Stomach smooth muscle (tissue), 2 donors: ENCODE data around the gene CNTNAP5.

ENCODE experiments used
- H3K27ac ChIP-seq: one replicate; pipeline ENCODE4 v1.7.0; 2013; ENCODE audit warnings: mild to moderate bottlenecking, low read length, inconsistent platforms
- H3K27me3 ChIP-seq, 2 donors: one replicate each; pipeline ENCODE4 v1.7.0; 2013; ENCODE audit warnings: low read length in 2 of 2; ENCODE audit not compliant: insufficient read depth in 2 of 2, control insufficient read depth in 1 of 2
- H3K36me3 ChIP-seq, 2 donors: one replicate each; pipeline ENCODE4 v1.7.0; 2013; ENCODE audit warnings: low read length in 2 of 2; ENCODE audit not compliant: control insufficient read depth in 2 of 2, insufficient read depth in 2 of 2
- H3K4me1 ChIP-seq: one replicate; pipeline ENCODE4 v1.7.0; 2013; ENCODE audit warnings: low read length; ENCODE audit not compliant: control insufficient read depth, insufficient read depth
- H3K4me3 ChIP-seq, 2 donors: one replicate each; pipeline ENCODE4 v1.7.0; 2013; ENCODE audit warnings: low read length in 2 of 2
- H3K9ac ChIP-seq, 2 donors: one replicate each; pipeline ENCODE4 v1.7.0; 2013; ENCODE audit warnings: low read length in 2 of 2, mild to moderate bottlenecking in 1 of 2
- H3K9me3 ChIP-seq, 2 donors: one replicate each; pipeline ENCODE4 v1.7.0; 2013; ENCODE audit warnings: low read length in 2 of 2; ENCODE audit not compliant: control insufficient read depth in 2 of 2
- donor health status: healthy.
- donor health status: Pancreatic carcinoma.

The CNTNAP5 gene

DNA sequence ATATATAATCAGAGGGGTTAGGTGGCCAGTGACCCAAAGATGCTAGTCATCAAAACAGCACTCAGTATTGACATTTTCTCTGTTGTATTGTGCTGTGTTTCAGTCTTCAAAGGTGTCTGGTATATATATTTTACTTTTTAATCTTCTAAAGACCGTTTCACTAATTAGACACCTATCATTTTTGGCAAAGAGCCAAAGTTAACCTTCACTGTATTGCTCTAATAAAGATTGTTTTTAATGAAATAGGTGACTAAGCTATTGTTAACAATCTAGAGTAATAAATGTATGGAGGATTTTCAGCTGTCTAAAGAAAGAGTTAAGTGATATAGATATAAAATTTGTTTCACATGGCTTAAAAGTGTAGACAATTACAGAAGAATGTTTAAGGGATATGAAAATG lies 264.0 kb downstream of the CNTNAP5 start:
- Histone ChIP-seq H3K4me1 (no peaks in the 10 kb centered on the region), H3K27me3 (no peaks in the 10 kb centered on the region)

DNA sequence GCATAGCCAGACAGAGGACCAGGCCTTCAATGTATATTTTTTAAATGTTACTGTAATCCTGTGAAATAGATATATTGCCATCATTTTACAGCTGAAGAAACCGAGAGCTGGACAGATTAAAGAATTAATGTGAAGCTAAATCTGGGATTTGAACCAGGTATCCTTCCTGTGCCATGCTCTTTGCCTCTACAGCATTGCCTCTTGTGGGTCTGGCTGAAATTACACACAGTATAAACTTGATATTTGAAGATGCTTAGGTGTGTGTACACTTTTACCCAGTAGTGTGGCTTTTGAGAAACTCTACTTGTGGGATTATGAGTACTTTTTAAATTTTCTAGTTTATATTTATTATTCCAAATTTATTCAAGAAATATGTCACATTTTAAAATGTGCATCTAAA lies 264.5 kb downstream of the CNTNAP5 start:
- Histone ChIP-seq H3K4me3 (no peak overlapping the region), H3K4me1 (no peaks in the 10 kb centered on the region), H3K27me3 (no peaks in the 10 kb centered on the region), H3K27ac (no peak overlapping the region), H3K36me3 (no peaks in the 10 kb centered on the region), H3K9ac (no peak overlapping the region), H3K9me3 (no peaks in the 10 kb centered on the region)

More for the DNA sequence above, 264.0 kb downstream of the CNTNAP5 start:
- no peak overlapping the region for H3K4me3 ChIP-seq
- H3K9ac ChIP-seq: no peak overlapping the region
- no peaks in the 10 kb centered on the region for H3K9me3 ChIP-seq
- H3K36me3 ChIP-seq: no peaks in the 10 kb centered on the region
- no peak overlapping the region for H3K27ac ChIP-seq

DNA sequence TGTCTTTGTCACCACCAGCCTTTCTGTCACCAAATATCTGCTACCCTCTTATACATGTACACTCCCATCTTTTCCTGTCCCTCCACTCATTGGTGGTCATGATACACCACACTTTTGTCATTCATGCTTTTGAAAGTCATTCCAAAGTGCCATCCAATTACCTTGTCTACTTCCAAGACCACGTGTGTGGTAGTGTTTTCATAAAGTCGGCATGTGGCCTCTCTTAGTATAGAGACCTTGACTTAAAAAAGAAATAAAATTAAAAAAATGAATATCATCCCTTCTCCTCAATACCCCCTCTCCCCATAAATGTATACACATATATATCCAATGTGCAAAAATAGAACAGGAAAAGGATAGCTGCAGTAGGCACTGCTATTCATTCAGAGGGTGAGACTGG lies 271.4 kb downstream of the CNTNAP5 start:
- no peak overlapping the region for H3K9ac ChIP-seq
- no peaks in the 10 kb centered on the region for H3K36me3 ChIP-seq
- H3K27ac ChIP-seq: no peak overlapping the region
- no peaks in the 10 kb centered on the region for H3K4me1 ChIP-seq
- H3K4me3 ChIP-seq: no peak overlapping the region
- H3K27me3 ChIP-seq: no peaks in the 10 kb centered on the region
- H3K9me3 ChIP-seq: no peaks in the 10 kb centered on the region

GRCh38 chr2:124301915-124302314 lies 276.8 kb downstream of the CNTNAP5 start:
- Histone ChIP-seq H3K36me3 (no peaks in the 10 kb centered on the region), H3K27me3 (no peaks in the 10 kb centered on the region), H3K4me1 (no peaks in the 10 kb centered on the region), H3K9ac (no peak overlapping the region), H3K9me3 (no peaks in the 10 kb centered on the region), H3K4me3 (no peak overlapping the region), H3K27ac (no peak overlapping the region)

GRCh38 chr2:124308319-124309062 lies 283.4 kb downstream of the CNTNAP5 start:
- Histone ChIP-seq H3K9me3 (no peaks in the 10 kb centered on the region), H3K27ac (no peak overlapping the region), H3K4me3 (no peak overlapping the region), H3K36me3 (no peaks in the 10 kb centered on the region), H3K27me3 (no peaks in the 10 kb centered on the region), H3K9ac (no peak overlapping the region), H3K4me1 (no peaks in the 10 kb centered on the region)

- Histone ChIP-seq H3K27ac (no peak overlapping the region), H3K27me3 (no peaks in the 10 kb centered on the region), H3K4me3 (no peak overlapping the region), H3K9me3 (no peaks in the 10 kb centered on the region), H3K9ac (no peak overlapping the region), H3K36me3 (no peaks in the 10 kb centered on the region), H3K4me1 (no peaks in the 10 kb centered on the region)
Observed at GRCh38 chr2:124309563-124310138, 284.6 kb downstream of the CNTNAP5 start.

GRCh38 chr2:124310671-124311070 lies 285.6 kb downstream of the CNTNAP5 start:
- Histone ChIP-seq H3K4me1 (peaks cover 4% of the 10 kb centered on the region), H3K27me3 (no peaks in the 10 kb centered on the region), H3K4me3 (no peak overlapping the region), H3K9me3 (no peaks in the 10 kb centered on the region), H3K27ac (no peak overlapping the region), H3K36me3 (no peaks in the 10 kb centered on the region), H3K9ac (no peak overlapping the region)

GRCh38 chr2:124314084-124314483 lies 289.0 kb downstream of the CNTNAP5 start:
- Histone ChIP-seq H3K27ac (no peak overlapping the region), H3K9me3 (no peaks in the 10 kb centered on the region), H3K4me3 (no peak overlapping the region), H3K36me3 (no peaks in the 10 kb centered on the region), H3K4me1 (peaks cover 7% of the 10 kb centered on the region), H3K9ac (no peak overlapping the region), H3K27me3 (no peaks in the 10 kb centered on the region)

DNA sequence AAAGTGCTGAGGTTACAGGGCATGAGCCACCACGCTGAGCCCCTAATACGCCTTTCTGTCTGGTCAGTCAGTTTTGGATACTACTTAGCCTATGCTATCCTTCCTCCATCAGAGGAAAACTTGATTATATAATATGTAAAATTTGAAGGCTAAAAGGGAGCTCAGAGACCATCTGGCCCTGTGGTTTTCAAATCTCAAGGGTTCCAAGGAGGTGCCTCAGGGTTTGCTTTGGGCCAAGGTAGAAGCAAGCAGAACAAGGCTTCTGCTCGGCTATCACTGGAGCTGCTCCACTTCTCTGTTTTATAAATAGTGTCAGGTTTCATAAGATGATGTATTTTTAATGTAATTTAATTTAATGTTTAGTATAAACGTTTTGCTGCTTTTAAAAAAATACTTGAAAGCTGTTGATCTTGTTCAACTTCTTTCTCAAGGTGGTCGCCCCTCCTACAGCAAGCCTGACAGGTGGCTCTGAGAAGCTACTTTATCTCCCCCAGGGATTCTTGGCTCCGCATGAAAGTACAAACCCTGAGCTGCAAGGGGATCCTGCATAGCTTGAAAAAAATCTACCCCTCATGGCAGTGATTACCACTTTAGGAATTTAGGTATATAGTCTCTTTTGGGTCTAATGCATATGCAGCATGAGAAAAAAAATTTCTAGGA lies 290.3 kb downstream of the CNTNAP5 start:
- no peak overlapping the region for H3K4me3 ChIP-seq
- H3K36me3 ChIP-seq: no peaks in the 10 kb centered on the region
- no peaks in the 10 kb centered on the region for H3K9me3 ChIP-seq
- peaks cover 7% of the 10 kb centered on the region for H3K4me1 ChIP-seq
- no peak overlapping the region for H3K9ac ChIP-seq
- H3K27ac ChIP-seq: no peak overlapping the region
- H3K27me3 ChIP-seq: no peaks in the 10 kb centered on the region

GRCh38 chr2:124316133-124316532 lies 291.0 kb downstream of the CNTNAP5 start:
- H3K9me3 ChIP-seq: no peaks in the 10 kb centered on the region
- H3K9ac ChIP-seq: no peak overlapping the region

More at GRCh38 chr2:124316133-124316532, 291.0 kb downstream of the CNTNAP5 start:
- Histone ChIP-seq H3K27ac (no peak overlapping the region), H3K4me3 (no peak overlapping the region), H3K36me3 (no peaks in the 10 kb centered on the region), H3K27me3 (no peaks in the 10 kb centered on the region), H3K4me1 (peaks cover 7% of the 10 kb centered on the region)
